Cardiac septum (tissue), 1 donor: ENCODE measurements around the gene RNF150. TPM values are rescaled to one million over a fixed set of nuclear protein-coding genes. Genes with fewer than 3 reads are reported as not detected.

Experiments used
- DNase-seq: peaks from one replicate; pipeline ENCODE4 v3.0.0-alpha.2; 2020; ENCODE audit warnings: low spot score
- intact Hi-C: fragments of 100-400 bp; cut with DNase I; formaldehyde crosslinking; loops from one replicate; pipeline ENCODE4 v1.14.0; 2022
- total RNA-seq: library from RNA; stranded (reverse); fragmentation: NEBNext Ultra II Directional; extraction: Animal tissue kit (Norgen Biotek cat#: 25700); gene quantifications from one replicate; pipeline ENCODE4 v1.2.1, GENCODE V29; 2021
- donor health status: DM: no; HTN: no; CAD: no.

RNF150 gene
- total RNA-seq, 1 donor from 2014 or later = 69.2 TPM

- DNase-seq = no peak
- intact Hi-C loops = no loop called here
These were observed 231.4 kb downstream of the RNF150 start for GRCh38 chr4:140901736-140902336.

- intact Hi-C loops = no loop called here
- no peak for DNase-seq
These were observed 239.3 kb downstream of the RNF150 start for GRCh38 chr4:140893939-140894338.

- no peak for DNase-seq
- intact Hi-C loops = loop anchor here (5.0 to 10.0 kb wide), 2 partner anchors 47 to 244 kb away; partner anchors contain the start of gene RNF150
These were observed 245.2 kb downstream of the RNF150 start for GRCh38 chr4:140888054-140888453.

- intact Hi-C loops = loop anchor here (5.0 to 10.0 kb wide), 2 partner anchors 47 to 245 kb away; partner anchors contain the start of gene RNF150
- DNase-seq = no peak
These were observed 245.8 kb downstream of the RNF150 start for GRCh38 chr4:140887467-140887866.

GRCh38 chr4:140884431-140885058 lies 248.7 kb downstream of the RNF150 start:
- no peak for DNase-seq
- intact Hi-C loops = loop anchor here (2.0 to 10.0 kb wide), 3 partner anchors 18 to 248 kb away; partner anchors contain the start of gene RNF150

GRCh38 chr4:140877781-140878180 lies 255.5 kb downstream of the RNF150 start:
- no peak for DNase-seq
- intact Hi-C loops = no loop called here

GRCh38 chr4:140876615-140877364 lies 256.5 kb downstream of the RNF150 start:
- intact Hi-C loops = no loop called here
- no peak for DNase-seq

- intact Hi-C loops = no loop called here
These were observed 257.4 kb downstream of the RNF150 start for GRCh38 chr4:140875746-140876452.

GRCh38 chr4:140874056-140874455 lies 259.2 kb downstream of the RNF150 start:
- intact Hi-C loops = no loop called here
- DNase-seq = no peak

More at GRCh38 chr4:140875746-140876452, 257.4 kb downstream of the RNF150 start:
- DNase-seq = no peak

GRCh38 chr4:140871368-140871767 lies 261.9 kb downstream of the RNF150 start:
- no peak for DNase-seq
- intact Hi-C loops = no loop called here

GRCh38 chr4:140870427-140870826 lies 262.8 kb downstream of the RNF150 start:
- intact Hi-C loops = no loop called here

GRCh38 chr4:140869446-140869845 lies 263.8 kb downstream of the RNF150 start:
- no peak for DNase-seq
- intact Hi-C loops = loop anchor here (5.0 kb wide), 1 partner anchor 123 kb away; no protein-coding TSS in a partner anchor

More at GRCh38 chr4:140870427-140870826, 262.8 kb downstream of the RNF150 start:
- no peak for DNase-seq

- intact Hi-C loops = loop anchor here (2.0 to 5.0 kb wide), 2 partner anchors 17 to 125 kb away; no protein-coding TSS in a partner anchor
- DNase-seq = no peak
These were observed 265.9 kb downstream of the RNF150 start for GRCh38 chr4:140867356-140867755.

GRCh38 chr4:140866492-140867005 lies 266.7 kb downstream of the RNF150 start:
- intact Hi-C loops = loop anchor here (2.0 to 5.0 kb wide), 2 partner anchors 18 to 126 kb away; no protein-coding TSS in a partner anchor
- DNase-seq = no peak

GRCh38 chr4:140865253-140866217 lies 267.7 kb downstream of the RNF150 start:
- DNase-seq = no peak
- intact Hi-C loops = loop anchor here (2.0 to 5.0 kb wide), 2 partner anchors 19 to 127 kb away; no protein-coding TSS in a partner anchor

GRCh38 chr4:140863197-140863596 lies 270.1 kb downstream of the RNF150 start:
- intact Hi-C loops = loop anchor here (2.0 kb wide), 1 partner anchor 270 kb away; the partner anchor contains the start of gene RNF150
- no peak for DNase-seq

- no peak for DNase-seq
- intact Hi-C loops = loop anchor here (2.0 kb wide), 1 partner anchor 271 kb away; the partner anchor contains the start of gene RNF150
These were observed 271.2 kb downstream of the RNF150 start for GRCh38 chr4:140862177-140862442.
